Subcutaneous adipose tissue (tissue), 4 donors: ENCODE measurements around the gene UBE2V1. TPM values are rescaled to one million over a fixed set of nuclear protein-coding genes. Genes with fewer than 3 reads are reported as not detected.

ENCODE experiments used
- CTCF ChIP-seq: fragments of 450-650 bp; IDR thresholded peaks from one replicate; pipeline ENCODE4 v1.5.1; 2016; ENCODE audit warnings: low read depth, mild to moderate bottlenecking, control low read depth, antibody characterized with exemption, moderate library complexity
- total RNA-seq, 4 donors: library from RNA; depleted of rRNA; stranded (reverse); fragments of >200 nt; gene quantifications; one replicate each; pipeline ENCODE4 v1.1.0, GENCODE V29; 2016

Gene UBE2V1
- total RNA-seq, 4 donors from 2014 or later, result 61.9 to 117 (median 95.1) TPM

- no peak for TF ChIP-seq CTCF
Measured at GRCh38 chr20:50073500-50073899, 39.5 kb downstream of the UBE2V1 start.

GRCh38 chr20:50071039-50071888 lies 41.7 kb downstream of the UBE2V1 start:
- no peak for TF ChIP-seq CTCF

- no peak for TF ChIP-seq CTCF
Measured at GRCh38 chr20:50070361-50070760, 42.6 kb downstream of the UBE2V1 start.

GRCh38 chr20:50068041-50068651 lies 44.8 kb downstream of the UBE2V1 start:
- no peak for TF ChIP-seq CTCF

- no peak for TF ChIP-seq CTCF
Measured at GRCh38 chr20:50067461-50067860, 45.5 kb downstream of the UBE2V1 start.

GRCh38 chr20:50067018-50067417 lies 45.9 kb downstream of the UBE2V1 start:
- TF ChIP-seq CTCF, result no peak

- no peak for TF ChIP-seq CTCF
Measured at GRCh38 chr20:50066161-50066834, 46.7 kb downstream of the UBE2V1 start.
